Measurements from ENCODE around the gene B3GNT9.

Gene B3GNT9, protein sequence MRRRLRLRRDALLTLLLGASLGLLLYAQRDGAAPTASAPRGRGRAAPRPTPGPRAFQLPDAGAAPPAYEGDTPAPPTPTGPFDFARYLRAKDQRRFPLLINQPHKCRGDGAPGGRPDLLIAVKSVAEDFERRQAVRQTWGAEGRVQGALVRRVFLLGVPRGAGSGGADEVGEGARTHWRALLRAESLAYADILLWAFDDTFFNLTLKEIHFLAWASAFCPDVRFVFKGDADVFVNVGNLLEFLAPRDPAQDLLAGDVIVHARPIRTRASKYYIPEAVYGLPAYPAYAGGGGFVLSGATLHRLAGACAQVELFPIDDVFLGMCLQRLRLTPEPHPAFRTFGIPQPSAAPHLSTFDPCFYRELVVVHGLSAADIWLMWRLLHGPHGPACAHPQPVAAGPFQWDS

DNA sequence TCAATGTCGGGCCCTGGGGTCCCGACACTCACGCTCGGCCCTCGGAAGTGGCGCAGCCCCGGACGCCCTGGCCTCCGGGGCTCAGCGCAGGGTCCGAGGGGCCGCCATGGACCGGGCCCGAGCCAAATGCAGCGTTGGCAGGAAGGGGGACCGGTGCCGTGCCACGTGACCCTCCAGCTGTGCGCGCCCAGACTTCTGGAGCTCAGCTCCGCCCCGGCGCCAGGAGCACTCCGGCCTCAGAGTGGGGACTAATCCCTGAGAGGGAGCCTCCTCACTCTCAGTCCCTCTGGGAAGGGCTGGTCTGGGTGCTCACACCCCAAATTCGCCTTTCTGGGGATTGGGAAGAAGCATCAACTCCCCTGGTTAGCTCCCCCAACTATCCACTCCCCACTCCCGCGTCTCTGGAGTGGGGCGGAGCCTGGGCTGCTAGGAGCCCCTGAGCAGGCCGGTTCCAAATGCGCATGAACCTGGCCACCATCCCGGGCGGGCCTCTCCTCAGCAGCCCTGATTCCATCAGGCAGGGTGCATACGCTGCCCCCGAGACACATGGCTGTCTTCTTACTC is at the start of gene B3GNT9:
B3GNT9 (minus strand) TSS at position 166 of the 564 bp plus-strand sequence. CDS start 513 bp downstream, outside the sequence.
- DNase-seq, result no peak

DNA sequence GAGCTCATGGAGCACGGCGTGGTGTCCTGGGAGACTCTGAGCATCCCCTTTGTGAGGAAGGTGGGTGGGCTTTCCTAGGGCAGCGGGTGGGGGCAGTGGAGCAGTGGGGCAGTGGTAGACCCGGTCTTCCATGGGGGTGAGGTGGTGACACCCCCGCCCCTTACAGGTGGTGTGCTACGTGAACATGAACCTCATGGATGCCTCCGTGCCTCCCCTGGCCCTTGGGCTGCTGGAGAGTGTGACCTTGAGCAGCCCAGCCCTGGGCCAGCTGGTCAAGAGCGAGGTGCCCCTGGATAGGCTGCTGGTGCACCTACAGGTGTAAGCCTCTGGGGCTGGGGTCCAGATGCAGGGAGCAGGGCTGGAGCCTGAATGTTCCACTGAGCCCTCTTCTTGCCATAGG is 49.7 kb upstream of the B3GNT9 start:
- DNase-seq, result no peak

DNA sequence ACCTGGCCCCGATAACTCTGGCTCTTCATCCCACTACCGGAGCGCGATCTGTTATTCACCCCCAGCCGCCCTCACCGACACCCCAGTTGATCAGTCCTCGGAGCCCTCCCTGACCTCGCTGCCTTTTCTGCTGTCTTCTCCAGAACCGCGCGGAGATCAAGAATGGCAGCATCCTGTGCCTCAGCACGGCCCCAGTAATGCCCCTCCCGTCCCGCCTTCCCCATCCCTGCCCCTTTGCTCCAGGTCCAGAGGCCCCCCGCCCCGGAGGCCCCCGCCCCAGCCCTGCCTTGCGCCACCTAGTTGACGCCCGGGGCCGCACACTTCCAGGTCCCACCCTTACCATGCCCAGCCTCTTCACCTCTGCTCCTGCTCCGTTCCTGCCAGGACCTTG is 49.0 kb upstream of the B3GNT9 start:
- DNase-seq, result no peak

DNA sequence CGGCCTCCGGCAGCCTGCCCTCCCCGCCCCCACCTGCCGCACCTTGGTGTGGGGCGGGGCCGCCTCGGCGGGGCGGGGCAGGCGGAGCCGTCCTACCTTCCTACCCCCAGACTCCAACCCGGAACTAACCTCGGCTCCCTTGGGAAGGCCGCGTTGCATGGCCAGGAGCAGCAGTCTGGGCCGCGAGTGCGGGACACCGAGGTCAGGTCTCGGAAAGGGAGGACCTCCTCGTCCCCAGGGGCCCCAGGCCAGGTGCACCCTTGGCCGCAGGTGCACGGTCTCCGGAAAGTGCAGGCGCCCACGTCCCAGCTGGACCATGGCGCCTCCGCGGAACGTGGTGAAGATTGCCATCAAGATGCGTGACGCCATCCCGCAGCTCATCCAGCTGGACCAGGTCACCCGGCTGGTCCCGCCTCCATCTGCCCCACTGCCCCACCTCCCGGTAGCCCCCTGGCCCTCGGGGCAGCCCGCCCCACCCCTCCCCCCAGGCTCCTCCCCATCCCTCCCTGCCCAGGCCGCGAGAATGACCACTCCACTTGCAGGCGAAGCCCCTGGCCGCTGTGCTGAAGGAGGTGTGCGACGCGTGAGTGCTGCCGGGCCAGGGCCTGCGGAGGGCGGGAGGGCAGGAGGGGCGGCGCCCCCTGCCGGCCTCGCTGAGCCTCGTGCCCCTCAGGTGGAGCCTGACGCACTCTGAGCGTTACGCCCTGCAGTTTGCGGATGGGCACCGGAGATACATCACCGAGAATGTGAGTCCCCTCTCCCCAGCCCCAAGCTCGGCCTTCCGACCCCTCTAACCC is 48.4 kb upstream of the B3GNT9 start, which contains the start of gene ELMO3:
ELMO3 (plus strand) TSS at position 121 of the 797 bp plus-strand sequence; CDS start at position 317, 196 bp downstream.
- peak; percentile 4 for DNase-seq

GRCh38 chr16:67198238-67198734 is 47.5 kb upstream of the B3GNT9 start:
- DNase-seq, result peak; percentile 19

- no peak for DNase-seq
Observed at GRCh38 chr16:67197704-67198103, 46.9 kb upstream of the B3GNT9 start.

DNA sequence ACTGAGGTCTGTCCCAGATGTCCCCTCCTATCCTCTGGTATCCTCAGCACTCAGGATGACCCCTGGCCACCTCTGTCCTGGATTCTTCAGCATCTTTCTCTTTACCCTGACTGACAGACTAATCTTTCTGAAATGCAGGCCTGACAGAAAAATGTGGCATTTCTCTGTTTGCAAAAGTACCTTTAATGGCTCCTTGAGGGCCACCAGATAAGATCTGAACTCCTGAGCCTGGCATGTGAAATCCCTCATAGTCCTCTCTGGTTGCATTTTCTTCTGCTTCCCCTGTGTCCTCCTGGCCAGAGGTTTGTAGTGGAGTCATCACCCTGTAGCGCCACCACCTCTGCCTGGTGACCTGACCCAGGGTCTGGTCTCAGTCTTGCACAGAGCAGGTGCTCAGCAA is 46.1 kb upstream of the B3GNT9 start:
- DNase-seq, result no peak

GRCh38 chr16:67195676-67196075 is 44.9 kb upstream of the B3GNT9 start:
- DNase-seq, result no peak

DNA sequence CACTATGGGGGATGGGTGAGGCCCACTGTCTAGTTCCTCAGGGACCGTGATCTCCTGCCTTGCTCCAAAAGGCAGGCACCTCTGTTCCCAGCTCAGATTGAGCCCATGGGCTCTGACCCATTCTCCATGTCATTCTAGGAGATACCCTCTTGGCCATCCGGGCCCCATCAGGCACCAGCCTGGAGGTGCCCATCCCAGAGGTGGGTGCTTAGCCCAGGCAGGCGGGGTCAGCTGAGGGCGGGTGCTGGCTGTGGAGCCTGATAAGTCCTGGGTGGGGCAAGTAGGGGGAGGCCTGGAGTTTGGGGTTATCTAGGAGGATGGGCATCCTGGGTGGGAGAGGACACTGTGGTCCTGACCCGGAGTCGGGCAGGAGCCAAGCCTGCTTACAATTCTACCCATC is 43.5 kb upstream of the B3GNT9 start:
- no peak for DNase-seq

- no peak for DNase-seq
Observed at GRCh38 chr16:67193536-67193935, 42.7 kb upstream of the B3GNT9 start.

- no peak for DNase-seq
Observed at GRCh38 chr16:67192781-67193361, 42.1 kb upstream of the B3GNT9 start.

DNA sequence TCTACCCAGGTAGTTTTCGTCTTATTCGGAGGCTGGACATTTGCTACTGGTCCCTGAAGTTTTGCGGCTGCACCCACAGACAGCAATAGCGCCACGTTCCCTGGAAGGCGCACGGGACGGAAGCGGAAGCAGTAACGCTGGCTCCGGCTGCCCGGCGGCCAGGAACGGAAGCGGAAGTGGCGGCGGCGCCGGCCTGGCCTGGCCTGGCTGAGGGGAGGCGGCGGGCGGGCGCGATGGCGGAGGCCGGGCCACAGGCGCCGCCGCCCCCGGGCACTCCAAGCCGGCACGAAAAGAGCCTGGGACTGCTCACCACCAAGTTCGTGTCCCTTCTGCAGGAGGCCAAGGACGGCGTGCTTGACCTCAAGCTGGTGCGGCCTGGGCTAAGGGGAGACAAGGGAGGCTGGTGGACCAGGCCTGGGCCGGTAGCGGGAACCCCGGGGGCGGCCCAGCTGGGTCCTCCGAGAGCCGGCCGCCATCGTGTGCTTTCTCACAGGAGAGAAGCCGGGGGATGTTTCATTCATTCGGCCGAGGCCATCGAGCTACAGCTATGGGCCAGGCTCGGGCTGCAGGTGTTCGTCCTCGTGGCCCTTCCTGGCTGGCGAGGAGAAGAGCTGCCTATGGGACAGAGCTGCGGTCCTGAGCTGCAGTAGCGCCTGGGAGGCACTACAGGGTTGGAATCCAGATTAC is 41.3 kb upstream of the B3GNT9 start, which contains the start of gene E2F4:
E2F4 (plus strand) TSS at position 161 of the 687 bp plus-strand sequence; CDS start at position 234, 73 bp downstream.
- DNase-seq, result peak; percentile 31

DNA sequence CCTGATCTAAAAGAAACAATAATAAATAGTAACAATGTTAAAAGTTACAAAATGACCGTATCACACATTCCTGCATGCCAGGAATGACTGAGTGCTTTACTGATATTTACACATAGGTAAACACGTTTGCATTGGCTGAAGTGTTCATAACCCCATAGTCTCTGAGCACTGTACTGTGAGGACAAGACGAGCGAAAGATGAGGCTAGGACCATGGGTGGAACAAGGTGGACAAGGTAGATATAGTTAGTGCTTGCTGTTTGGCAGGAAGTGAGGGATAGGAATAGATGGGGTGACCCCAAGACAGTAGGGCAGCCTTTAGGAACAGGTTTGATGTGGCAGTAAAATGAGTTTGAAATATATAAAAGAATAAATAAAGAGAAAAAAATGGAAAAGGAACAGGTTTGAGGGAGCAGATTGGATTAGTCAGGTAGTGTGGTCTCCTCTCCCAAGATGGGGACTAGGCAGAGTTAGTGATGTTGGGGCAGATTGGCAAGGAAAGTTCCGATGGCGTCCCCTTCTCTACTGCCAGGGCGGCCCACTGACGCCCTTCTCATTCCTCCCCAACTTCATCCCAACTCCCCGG is 40.7 kb upstream of the B3GNT9 start:
- no peak for DNase-seq

DNA sequence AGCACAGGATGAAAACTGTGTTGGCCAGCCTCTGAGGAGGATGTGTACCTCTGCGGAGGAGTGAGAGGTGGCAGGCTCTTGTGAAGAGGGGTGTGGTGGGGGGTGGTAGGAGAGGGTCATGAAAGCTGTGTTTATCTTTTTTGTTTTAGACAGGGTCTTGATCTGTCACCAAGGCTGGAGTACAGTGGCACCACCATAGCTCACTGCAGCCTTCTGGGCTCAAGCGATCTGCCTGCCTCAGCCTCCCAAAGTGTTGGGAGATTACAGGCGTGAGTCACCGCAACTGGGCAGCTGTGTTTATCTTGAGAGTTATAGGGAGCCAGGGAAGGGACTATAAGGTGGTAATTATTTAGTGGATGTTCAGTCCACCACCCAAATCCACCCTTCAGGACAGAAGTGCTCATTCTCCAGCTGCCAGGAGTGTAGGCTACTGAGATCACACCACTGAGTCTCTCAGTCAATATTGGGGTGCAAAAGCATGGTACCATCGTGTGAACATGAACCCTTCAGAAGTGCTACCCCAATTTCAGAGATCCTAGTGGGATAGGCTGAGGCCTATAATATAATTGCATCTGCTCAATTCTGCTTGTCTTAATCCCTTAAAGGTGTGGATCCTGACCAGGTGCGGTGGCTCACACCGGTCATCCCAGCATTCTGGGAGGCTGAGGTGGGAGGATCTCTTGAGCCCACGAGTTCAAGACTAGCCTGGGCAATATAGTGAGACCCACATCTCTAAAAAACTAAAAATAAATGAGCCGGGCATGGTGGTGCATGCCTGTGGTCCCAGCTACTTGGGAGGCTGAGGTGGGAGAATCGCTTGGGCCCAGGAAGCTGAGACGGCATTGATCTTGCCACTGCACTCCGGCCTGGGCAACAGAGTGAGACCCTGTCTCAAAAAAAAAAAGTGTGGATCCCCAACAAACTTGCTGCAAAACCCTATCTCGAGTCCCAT is 39.9 kb upstream of the B3GNT9 start:
- DNase-seq, result no peak

GRCh38 chr16:67190041-67190440 is 39.2 kb upstream of the B3GNT9 start, which contains the start of gene EXOC3L1:
TSS of gene EXOC3L1 (minus strand) at chr16:67190136. CDS start at chr16:67189676, 460 bp downstream.
- no peak for DNase-seq

DNA sequence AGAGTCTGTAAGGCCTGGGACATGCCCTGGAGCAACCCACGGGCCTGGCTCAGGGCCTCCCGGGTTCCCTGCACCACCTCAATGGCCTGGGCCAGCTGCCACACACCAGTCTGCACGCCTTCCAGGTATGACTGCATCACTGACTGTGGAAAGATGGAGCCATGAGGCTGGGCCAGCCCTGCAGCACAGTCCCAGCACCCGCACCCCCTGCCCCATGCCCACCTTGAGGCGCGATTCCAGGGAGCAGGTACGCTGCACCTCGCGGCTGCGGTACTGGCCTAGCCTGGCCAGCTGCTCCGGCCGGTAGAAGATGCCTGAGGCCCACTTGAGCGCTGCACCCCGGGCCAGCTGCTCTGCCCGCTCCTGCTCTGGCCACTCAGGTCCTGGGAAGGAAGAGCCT is 38.0 kb upstream of the B3GNT9 start:
- no peak for DNase-seq

DNA sequence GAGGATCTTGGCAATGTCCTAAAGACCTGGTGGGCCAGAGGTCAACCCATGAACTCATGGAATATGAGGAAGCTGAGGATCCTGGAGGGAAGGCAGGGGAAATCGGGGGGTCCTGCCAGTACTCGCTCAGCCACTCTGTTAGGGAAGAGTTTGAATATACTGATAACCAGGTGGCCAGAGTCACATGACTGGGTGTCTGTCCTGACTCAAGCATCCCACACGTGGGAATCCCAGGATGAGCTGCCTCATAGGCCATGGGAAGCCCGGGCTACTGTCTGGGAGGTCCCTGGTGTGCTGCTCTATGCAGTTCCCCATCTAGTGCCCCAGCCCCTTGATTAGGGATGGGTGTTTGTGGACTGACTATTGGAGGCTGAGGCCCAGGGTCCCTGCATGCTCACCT is 37.5 kb upstream of the B3GNT9 start:
- DNase-seq, result no peak

- DNase-seq, result no peak
Observed at GRCh38 chr16:67187175-67187890, 36.5 kb upstream of the B3GNT9 start.

DNA sequence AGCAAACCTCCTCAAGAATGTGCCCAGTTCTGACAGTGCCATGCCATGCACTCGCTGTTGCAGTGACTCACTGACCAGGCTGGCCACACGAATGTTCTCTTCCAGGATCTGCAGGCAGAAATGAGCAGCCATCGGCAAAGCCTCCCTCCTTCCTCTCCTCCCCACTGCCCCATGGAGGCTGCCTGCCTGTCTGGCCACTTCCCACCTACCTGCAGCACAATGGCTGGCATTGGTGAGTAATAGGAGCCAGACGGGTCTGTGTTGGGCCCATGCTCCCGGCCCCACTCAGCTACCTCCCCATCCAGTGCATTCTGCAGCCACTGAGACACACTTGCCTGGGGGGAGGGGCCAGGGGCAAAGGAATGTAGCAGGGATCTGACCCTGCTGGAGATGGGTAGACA is 35.8 kb upstream of the B3GNT9 start:
- DNase-seq, result no peak

DNA sequence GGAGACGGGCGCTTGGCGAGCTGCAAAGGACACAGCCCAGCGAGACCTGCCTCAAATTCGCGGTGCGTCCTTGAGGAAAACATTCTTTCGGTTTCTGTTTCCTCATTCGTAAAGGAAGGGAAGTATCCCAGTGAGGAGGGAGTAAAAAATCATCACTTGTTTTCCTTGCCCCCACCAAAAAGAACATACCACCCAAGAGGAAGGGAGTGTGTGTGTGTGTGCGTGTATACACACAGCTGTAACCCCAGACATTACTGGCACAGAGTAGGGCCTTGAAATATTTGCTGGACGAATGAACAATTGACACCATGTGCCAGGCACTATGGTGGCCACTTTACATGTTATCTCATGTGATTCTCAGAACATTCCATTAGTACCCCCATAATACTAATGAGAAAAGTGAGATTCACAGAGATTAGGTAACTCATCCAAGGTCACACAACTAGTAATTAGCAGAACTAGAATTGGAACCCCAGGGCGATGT is 34.9 kb upstream of the B3GNT9 start:
- no peak for DNase-seq

All from NCI-H2029 treated with DMSO at 0.1 percent for 48 hours (cell line).